ENCODE data around the gene BRD1. TPM values are rescaled to one million over a fixed set of nuclear protein-coding genes. Genes with fewer than 3 reads are reported as not detected.
A peak's percentile ranks its signal among the peaks of the same experiment; 100 is the strongest.

Gene BRD1
- total RNA-seq, 1 donor from 2014 or later = 64.1 TPM

- no peaks in the 10 kb centered on the region for H3K4me1 Mint-ChIP-seq
- no peak for TF ChIP-seq CTCF (IDR thresholded peaks at IDR 0.05; ENCODE audit: unreplicated experiment)
- H3K27ac Mint-ChIP-seq = peak overlapping the region; percentile 26
- H3K36me3 Mint-ChIP-seq = peaks cover 11% of the 10 kb centered on the region
- H3K4me3 Mint-ChIP-seq = no peak overlapping the region
- H3K27me3 Mint-ChIP-seq (ENCODE audit: low read depth) = no peaks in the 10 kb centered on the region
- no peaks in the 10 kb centered on the region for H3K9me3 Mint-ChIP-seq
- DNase-seq (ENCODE audit: low spot score in 2 of 2, unreplicated experiment in 2 of 2) = no peak
Observed at GRCh38 chr22:49779853-49780697, 47.6 kb downstream of the BRD1 start.

- Mint-ChIP-seq H3K36me3 (peaks cover 15% of the 10 kb centered on the region), H3K4me3 (no peak overlapping the region), H3K4me1 (no peaks in the 10 kb centered on the region), H3K27me3 (ENCODE audit: low read depth) (no peaks in the 10 kb centered on the region), H3K9me3 (no peaks in the 10 kb centered on the region), H3K27ac (no peak overlapping the region)
- no peak for TF ChIP-seq CTCF (IDR thresholded peaks at IDR 0.05; ENCODE audit: unreplicated experiment)
- DNase-seq (ENCODE audit: low spot score in 2 of 2, unreplicated experiment in 2 of 2) = no peak
Observed at GRCh38 chr22:49779211-49779610, 48.5 kb downstream of the BRD1 start.

- Mint-ChIP-seq H3K9me3 (no peaks in the 10 kb centered on the region), H3K4me3 (no peak overlapping the region), H3K4me1 (no peaks in the 10 kb centered on the region), H3K27me3 (ENCODE audit: low read depth) (no peaks in the 10 kb centered on the region), H3K27ac (no peak overlapping the region), H3K36me3 (peaks cover 20% of the 10 kb centered on the region)
- DNase-seq (ENCODE audit: low spot score in 2 of 2, unreplicated experiment in 2 of 2) = no peak
- TF ChIP-seq CTCF (IDR thresholded peaks at IDR 0.05; ENCODE audit: unreplicated experiment) = no peak
Observed at GRCh38 chr22:49777569-49778249, 50.0 kb downstream of the BRD1 start.

GRCh38 chr22:49776891-49777290 lies 50.8 kb downstream of the BRD1 start:
- H3K4me3 Mint-ChIP-seq = no peak overlapping the region
- H3K4me1 Mint-ChIP-seq = no peaks in the 10 kb centered on the region
- TF ChIP-seq CTCF (IDR thresholded peaks at IDR 0.05; ENCODE audit: unreplicated experiment) = no peak
- no peaks in the 10 kb centered on the region for H3K9me3 Mint-ChIP-seq
- DNase-seq (ENCODE audit: low spot score in 2 of 2, unreplicated experiment in 2 of 2) = no peak
- H3K27ac Mint-ChIP-seq = no peak overlapping the region
- no peaks in the 10 kb centered on the region for H3K27me3 Mint-ChIP-seq (ENCODE audit: low read depth)
- peaks cover 20% of the 10 kb centered on the region for H3K36me3 Mint-ChIP-seq

GRCh38 chr22:49775867-49776511 lies 51.7 kb downstream of the BRD1 start:
- no peak for TF ChIP-seq CTCF (IDR thresholded peaks at IDR 0.05; ENCODE audit: unreplicated experiment)
- Mint-ChIP-seq H3K27me3 (ENCODE audit: low read depth) (no peaks in the 10 kb centered on the region), H3K4me1 (no peaks in the 10 kb centered on the region), H3K9me3 (no peaks in the 10 kb centered on the region), H3K27ac (no peak overlapping the region), H3K4me3 (no peak overlapping the region), H3K36me3 (peaks cover 19% of the 10 kb centered on the region)
- DNase-seq (ENCODE audit: low spot score in 2 of 2, unreplicated experiment in 2 of 2) = no peak
